ENCODE measurements around the gene C19orf67.

Gene C19orf67

GRCh38 chr19:14073925-14074838 lies 11.4 kb downstream of the C19orf67 start:
- H3K4me1 Mint-ChIP-seq = peaks cover 33% of the 10 kb centered on the region
- peak; percentile 15 for ATAC-seq

GRCh38 chr19:14073261-14073924 lies 12.2 kb downstream of the C19orf67 start:
- Mint-ChIP-seq H3K4me3 (peak overlapping the region; percentile 88 to 89), H3K4me1 (peaks cover 33% of the 10 kb centered on the region), H3K27ac (no peak overlapping the region), H3K27me3 (no peaks in the 10 kb centered on the region), H3K9me3 (no peaks in the 10 kb centered on the region)
- peak; percentile 84 to 86 for DNase-seq
- peak; percentile 82 for ATAC-seq

More at GRCh38 chr19:14073925-14074838, 11.4 kb downstream of the C19orf67 start:
- Mint-ChIP-seq H3K27me3 (no peaks in the 10 kb centered on the region), H3K4me3 (peak overlapping the region; percentile 88 to 89), H3K27ac (peak overlapping the region in 1 of 2 donors; percentile 64), H3K9me3 (no peaks in the 10 kb centered on the region)
- DNase-seq = no peak

- Mint-ChIP-seq H3K9me3 (no peaks in the 10 kb centered on the region), H3K27me3 (no peaks in the 10 kb centered on the region), H3K27ac (no peak within 1 kb of the TSS), H3K4me3 (peak within 1 kb of the TSS; percentile 88 to 89), H3K4me1 (peaks cover 33% of the 10 kb centered on the region)
- DNase-seq = peak; percentile 50 to 56
- peak; percentile 18 for ATAC-seq
These were observed 12.9 kb downstream of the C19orf67 start, which contains the start of gene MISP3 for GRCh38 chr19:14072535-14073260. TSS of gene MISP3 (plus strand) at chr19:14072786. CDS start at chr19:14073310, 524 bp downstream.

- Mint-ChIP-seq H3K9me3 (no peaks in the 10 kb centered on the region), H3K27ac (peak overlapping the region in 1 of 2 donors; percentile 51), H3K27me3 (no peaks in the 10 kb centered on the region), H3K4me3 (peak overlapping the region in 1 of 2 donors; percentile 19), H3K4me1 (peaks cover 31% of the 10 kb centered on the region)
- ATAC-seq = no peak
- no peak for DNase-seq
These were observed 15.1 kb downstream of the C19orf67 start for GRCh38 chr19:14070268-14071050.

- peaks cover 7% of the 10 kb centered on the region for H3K27me3 Mint-ChIP-seq
- no peak overlapping the region for H3K27ac Mint-ChIP-seq
- no peak overlapping the region for H3K4me3 Mint-ChIP-seq
- H3K9me3 Mint-ChIP-seq = no peaks in the 10 kb centered on the region
- no peak for DNase-seq
- no peak for ATAC-seq
- no peaks in the 10 kb centered on the region for H3K4me1 Mint-ChIP-seq
These were observed 19.4 kb downstream of the C19orf67 start for GRCh38 chr19:14066134-14066533.

- DNase-seq = no peak
- peaks cover 37% of the 10 kb centered on the region for H3K27me3 Mint-ChIP-seq
- no peak overlapping the region for H3K27ac Mint-ChIP-seq
- H3K4me1 Mint-ChIP-seq = peaks cover 18% of the 10 kb centered on the region
- no peak for ATAC-seq
- no peak overlapping the region for H3K4me3 Mint-ChIP-seq
- no peaks in the 10 kb centered on the region for H3K9me3 Mint-ChIP-seq
These were observed 22.5 kb downstream of the C19orf67 start for GRCh38 chr19:14063105-14063504.

GRCh38 chr19:14062558-14062855 lies 23.1 kb downstream of the C19orf67 start:
- Mint-ChIP-seq H3K4me3 (no peak overlapping the region), H3K9me3 (no peaks in the 10 kb centered on the region), H3K4me1 (peaks cover 24% of the 10 kb centered on the region), H3K27me3 (peaks cover 43% of the 10 kb centered on the region), H3K27ac (no peak overlapping the region)
- no peak for ATAC-seq
- DNase-seq = no peak

GRCh38 chr19:14061751-14062557 lies 23.6 kb downstream of the C19orf67 start, which contains the start of gene PALM3:
TSS of gene PALM3 (minus strand) at chr19:14062076. CDS start at chr19:14061980, 96 bp downstream.
- no peak within 1 kb of the TSS for H3K4me3 Mint-ChIP-seq
- ATAC-seq (no peak), DNase-seq (no peak)
- H3K9me3 Mint-ChIP-seq = no peaks in the 10 kb centered on the region
- H3K4me1 Mint-ChIP-seq = peaks cover 24% of the 10 kb centered on the region
- peaks cover 49% of the 10 kb centered on the region for H3K27me3 Mint-ChIP-seq
- H3K27ac Mint-ChIP-seq = no peak within 1 kb of the TSS

- Mint-ChIP-seq H3K4me1 (peaks cover 24% of the 10 kb centered on the region), H3K4me3 (no peak overlapping the region), H3K9me3 (no peaks in the 10 kb centered on the region), H3K27me3 (peaks cover 53% of the 10 kb centered on the region), H3K27ac (no peak overlapping the region)
- DNase-seq (no peak), ATAC-seq (no peak)
These were observed 24.4 kb downstream of the C19orf67 start for GRCh38 chr19:14061081-14061749.

GRCh38 chr19:14059652-14060155 lies 25.9 kb downstream of the C19orf67 start:
- Mint-ChIP-seq H3K4me3 (no peak overlapping the region), H3K9me3 (no peaks in the 10 kb centered on the region), H3K4me1 (peaks cover 28% of the 10 kb centered on the region), H3K27me3 (peaks cover 53% of the 10 kb centered on the region), H3K27ac (no peak overlapping the region)
- DNase-seq = no peak
- ATAC-seq = no peak

- H3K27ac Mint-ChIP-seq = no peak overlapping the region
These were observed 26.5 kb downstream of the C19orf67 start for GRCh38 chr19:14059093-14059480.

GRCh38 chr19:14058182-14059092 lies 27.1 kb downstream of the C19orf67 start:
- peaks cover 29% of the 10 kb centered on the region for H3K4me1 Mint-ChIP-seq
- peak overlapping the region; percentile 73 to 80 for H3K4me3 Mint-ChIP-seq
- H3K9me3 Mint-ChIP-seq = no peaks in the 10 kb centered on the region
- no peak overlapping the region for H3K27ac Mint-ChIP-seq
- DNase-seq = no peak
- ATAC-seq = peak; percentile 69
- peaks cover 53% of the 10 kb centered on the region for H3K27me3 Mint-ChIP-seq

More at GRCh38 chr19:14059093-14059480, 26.5 kb downstream of the C19orf67 start:
- ATAC-seq (no peak), DNase-seq (peak; percentile 50 to 57)
- Mint-ChIP-seq H3K4me1 (peaks cover 29% of the 10 kb centered on the region), H3K9me3 (no peaks in the 10 kb centered on the region), H3K27me3 (peaks cover 53% of the 10 kb centered on the region), H3K4me3 (peak overlapping the region; percentile 43 to 73)

Data from stimulated activated naive CD8-positive, alpha-beta T cell treated with anti-CD3 and anti-CD28 coated beads, Interleukin-15, amount 100 ng/mL, for 72 hours (primary cell).